GM23338 (cell line): ENCODE data around the gene PUM2. TPM values are rescaled to one million over a fixed set of nuclear protein-coding genes. Genes with fewer than 3 reads are reported as not detected.
A peak's percentile ranks its signal among the peaks of the same experiment; 100 is the strongest.

Experiments used
- ATAC-seq: fragments of 200-7000 bp; cut with Tn5 transposase; 3 replicates; pipeline ENCODE4 v1.9.1; 2020
- DNase-seq: peaks from one replicate; pipeline ENCODE4 v3.0.0-alpha.2; 2015; ENCODE audit warnings: low spot score
- H2AFZ ChIP-seq: fragments of 200-600 bp; sonication (generic); 2 replicates; pipeline ENCODE4 v1.8.0; 2016; ENCODE audit warnings: antibody characterized with exemption, mild to moderate bottlenecking, moderate library complexity
- H3F3A ChIP-seq: fragments of 200-600 bp; sonication (generic); replicated peaks from 2 replicates; pipeline ENCODE4 v1.8.0; 2017; ENCODE audit warnings: antibody characterized with exemption, mixed run types, low read depth
- H3K27ac ChIP-seq: fragments of 200-600 bp; sonication (generic); 2 replicates; pipeline ENCODE4 v1.6.1; 2016; ENCODE audit warnings: low read depth
- H3K27me3 ChIP-seq: fragments of 200-600 bp; sonication (generic); 2 replicates; pipeline ENCODE4 v1.8.0; 2016; ENCODE audit warnings: mild to moderate bottlenecking, mixed run types, moderate library complexity; ENCODE audit not compliant: insufficient read depth
- H3K36me3 ChIP-seq: fragments of 200-600 bp; sonication (generic); 2 replicates; pipeline ENCODE4 v1.8.0; 2016; ENCODE audit warnings: mild to moderate bottlenecking; ENCODE audit not compliant: insufficient read depth
- H3K4me1 ChIP-seq: fragments of 200-600 bp; sonication (generic); 2 replicates; pipeline ENCODE4 v1.8.0; 2016; ENCODE audit warnings: mild to moderate bottlenecking, moderate library complexity; ENCODE audit not compliant: insufficient read depth
- H3K4me2 ChIP-seq: fragments of 200-600 bp; sonication (generic); 2 replicates; pipeline ENCODE4 v1.7.1; 2017; ENCODE audit warnings: mixed run types
- H3K4me3 ChIP-seq: fragments of 200-600 bp; sonication (generic); 2 replicates; pipeline ENCODE4 v1.6.1; 2016; ENCODE audit warnings: mixed run types
- H3K79me2 ChIP-seq: fragments of 200-600 bp; sonication (generic); replicated peaks from 2 replicates; pipeline ENCODE4 v1.8.0; 2017; ENCODE audit warnings: mild to moderate bottlenecking; ENCODE audit not compliant: insufficient read depth
- H3K9me2 ChIP-seq: fragments of 200-600 bp; sonication (generic); 2 replicates; pipeline ENCODE4 v1.8.0; 2017; ENCODE audit not compliant: insufficient read depth
- H4K20me1 ChIP-seq: fragments of 200-600 bp; sonication (generic); replicated peaks from 2 replicates; pipeline ENCODE4 v1.8.0; 2017; ENCODE audit warnings: mild to moderate bottlenecking; ENCODE audit not compliant: insufficient read depth
- H3K27ac Mint-ChIP-seq: 2 replicates; pipeline ENCODE4 v1.8.0; 2020; ENCODE audit warnings: inconsistent platforms, mild to moderate bottlenecking, moderate library complexity, mixed read lengths
- H3K27me3 Mint-ChIP-seq: 3 replicates; pipeline ENCODE4 v1.8.0; 2022; ENCODE audit warnings: low read depth, mild to moderate bottlenecking, moderate library complexity, mixed read lengths, inconsistent platforms; ENCODE audit not compliant: insufficient read depth, poor library complexity
- H3K36me3 Mint-ChIP-seq: 3 replicates; pipeline ENCODE4 v1.8.0; 2021; ENCODE audit warnings: low read depth, mild to moderate bottlenecking, inconsistent platforms, moderate library complexity, mixed read lengths
- H3K4me1 Mint-ChIP-seq: 3 replicates; pipeline ENCODE4 v1.8.0; 2020; ENCODE audit warnings: mild to moderate bottlenecking, inconsistent platforms, mixed read lengths
- H3K4me3 Mint-ChIP-seq: 3 replicates; pipeline ENCODE4 v1.8.0; 2021; ENCODE audit warnings: moderate library complexity, mild to moderate bottlenecking, inconsistent platforms, mixed read lengths
- H3K9me3 Mint-ChIP-seq: 3 replicates; pipeline ENCODE4 v1.8.0; 2020; ENCODE audit warnings: moderate library complexity, mild to moderate bottlenecking, inconsistent platforms, mixed read lengths
- CREB1 ChIP-seq: fragments of 250-450 bp; sonication (Bioruptor Pico); IDR thresholded peaks from 2 replicates; pipeline ENCODE4 v1.5.0; 2020; ENCODE audit warnings: low read depth, mild to moderate bottlenecking, moderate library complexity
- EZH2 ChIP-seq: fragments of 200-600 bp; sonication (generic); IDR thresholded peaks from one replicate; pipeline ENCODE4 v1.8.0; 2017; ENCODE audit warnings: antibody characterized with exemption, mild to moderate bottlenecking, low read depth; ENCODE audit not compliant: unreplicated experiment
- EZH2phosphoT487 ChIP-seq: fragments of 200-600 bp; sonication (generic); IDR thresholded peaks from one replicate; pipeline ENCODE4 v1.8.1; 2018; ENCODE audit warnings: antibody characterized with exemption; ENCODE audit not compliant: unreplicated experiment
- JUNB ChIP-seq: IDR thresholded peaks from one replicate; pipeline ENCODE4 v1.6.1; 2016; ENCODE audit warnings: antibody characterized with exemption; ENCODE audit not compliant: unreplicated experiment
- NANOG ChIP-seq: IDR thresholded peaks from 2 replicates; pipeline ENCODE4 v1.6.1; 2016; ENCODE audit warnings: antibody characterized with exemption, borderline replicate concordance
- POLR2AphosphoS5 ChIP-seq: IDR thresholded peaks from 2 replicates; pipeline ENCODE4 v1.6.1; 2016; ENCODE audit warnings: antibody characterized with exemption, low read depth
- STAT1 ChIP-seq: IDR thresholded peaks from one replicate; pipeline ENCODE4 v1.6.1; 2016; ENCODE audit warnings: antibody characterized with exemption; ENCODE audit not compliant: unreplicated experiment
- ZNF114 ChIP-seq: fragments of 250-450 bp; sonication (Bioruptor Pico); IDR thresholded peaks from 2 replicates; pipeline ENCODE4 v1.5.0; 2020; ENCODE audit warnings: mild to moderate bottlenecking, moderate library complexity
- ZNF331 ChIP-seq: fragments of 250-450 bp; sonication (Bioruptor Pico); IDR thresholded peaks from 2 replicates; pipeline ENCODE4 v1.5.0; 2020; ENCODE audit warnings: low read depth, mild to moderate bottlenecking, moderate library complexity
- polyA plus RNA-seq: library from polyadenylated mRNA; unstranded; fragments of >200 nt; fragmentation: Nextera tagmentation; extraction: Ambion mirVana; gene quantifications from 2 replicates; pipeline ENCODE4 v1.2.1, GENCODE V29; 2016
- total RNA-seq: library from RNA; depleted of rRNA; stranded (reverse); fragments of >200 nt; shearing (Covaris generic); gene quantifications from 2 replicates; pipeline ENCODE4 v1.2.3, GENCODE V29; 2014
- TF ChIP-seq, protein P1 (sequence below): IDR thresholded peaks from 2 replicates; pipeline ENCODE4 v1.6.1; 2016; ENCODE audit warnings: antibody characterized with exemption
- TF ChIP-seq, protein P2 (sequence below): fragments of 250-450 bp; sonication (Bioruptor Pico); IDR thresholded peaks from 2 replicates; pipeline ENCODE4 v1.5.0; 2020; ENCODE audit warnings: mild to moderate bottlenecking, moderate library complexity

Gene PUM2
- total and polyA plus RNA-seq, 2 experiments from 2014 or later, result 29.9 to 94.1 TPM

DNA sequence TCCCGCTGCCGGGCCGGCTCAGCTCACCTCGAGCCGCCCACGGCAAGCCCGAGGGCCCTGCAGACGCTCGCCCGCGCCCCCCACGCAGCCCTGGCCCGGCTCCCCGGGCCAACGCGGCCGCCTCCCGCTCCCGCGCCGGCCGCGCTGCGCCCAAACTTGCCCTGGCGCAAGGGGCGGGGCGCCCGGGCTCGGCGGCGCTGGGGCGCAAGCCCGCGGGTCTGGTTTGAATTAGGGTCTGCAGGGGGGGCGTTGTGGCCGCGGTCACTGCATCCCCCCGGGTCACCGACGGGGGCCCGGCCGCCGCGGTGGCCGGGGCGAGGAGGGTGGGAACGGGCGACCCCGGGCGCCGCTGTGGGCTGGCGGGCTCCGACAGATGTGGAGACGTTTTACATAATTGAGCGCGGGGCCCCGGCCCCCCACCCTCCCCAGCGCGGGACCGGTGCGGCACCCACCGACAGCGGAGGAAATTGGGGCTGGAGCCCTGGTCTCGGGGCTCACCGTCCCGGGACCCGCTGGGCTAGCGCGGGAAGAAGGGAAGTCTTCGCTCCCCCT is 126.4 kb downstream of the PUM2 start:
- ATAC-seq (peak; percentile 4), DNase-seq (no peak)
- peaks cover 24% of the 10 kb centered on the region for H3K27me3 Mint-ChIP-seq
- H3K9me2 ChIP-seq, result no peaks in the 10 kb centered on the region
- peaks cover 30% of the 10 kb centered on the region for H3K4me1 Mint-ChIP-seq
- peaks cover 5% of the 10 kb centered on the region; the same call in 1 of the 2 replicates for H3K27me3 ChIP-seq
- H3K79me2 ChIP-seq, result peaks cover 39% of the 10 kb centered on the region
- no peak for TF ChIP-seq EZH2
- 0 out of 2 replicates have a peak, but pooled peaks have one; percentile 5 for TF ChIP-seq POLR2AphosphoS5
- peak overlapping the region; percentile 56; the same call in 1 of the 2 replicates for H2AFZ ChIP-seq
- peak overlapping the region; percentile 94 for H3K4me2 ChIP-seq
- H3K9me3 Mint-ChIP-seq, result peaks cover 3% of the 10 kb centered on the region; the same call in 1 of the 3 replicates
- peak overlapping the region; percentile 85 for H3K4me3 ChIP-seq
- H3F3A ChIP-seq, result peaks cover 12% of the 10 kb centered on the region
- H3K27ac ChIP-seq, result no peak overlapping the region
- peak overlapping the region; percentile 66; the same call in 2 of the 3 replicates for H3K4me3 Mint-ChIP-seq
- H4K20me1 ChIP-seq, result peaks cover 3% of the 10 kb centered on the region
- no peaks in the 10 kb centered on the region for H3K36me3 ChIP-seq
- H3K36me3 Mint-ChIP-seq, result peaks cover 13% of the 10 kb centered on the region; the same call in 2 of the 3 replicates
- peaks cover 21% of the 10 kb centered on the region for H3K4me1 ChIP-seq
- H3K27ac Mint-ChIP-seq, result no peak overlapping the region

DNA sequence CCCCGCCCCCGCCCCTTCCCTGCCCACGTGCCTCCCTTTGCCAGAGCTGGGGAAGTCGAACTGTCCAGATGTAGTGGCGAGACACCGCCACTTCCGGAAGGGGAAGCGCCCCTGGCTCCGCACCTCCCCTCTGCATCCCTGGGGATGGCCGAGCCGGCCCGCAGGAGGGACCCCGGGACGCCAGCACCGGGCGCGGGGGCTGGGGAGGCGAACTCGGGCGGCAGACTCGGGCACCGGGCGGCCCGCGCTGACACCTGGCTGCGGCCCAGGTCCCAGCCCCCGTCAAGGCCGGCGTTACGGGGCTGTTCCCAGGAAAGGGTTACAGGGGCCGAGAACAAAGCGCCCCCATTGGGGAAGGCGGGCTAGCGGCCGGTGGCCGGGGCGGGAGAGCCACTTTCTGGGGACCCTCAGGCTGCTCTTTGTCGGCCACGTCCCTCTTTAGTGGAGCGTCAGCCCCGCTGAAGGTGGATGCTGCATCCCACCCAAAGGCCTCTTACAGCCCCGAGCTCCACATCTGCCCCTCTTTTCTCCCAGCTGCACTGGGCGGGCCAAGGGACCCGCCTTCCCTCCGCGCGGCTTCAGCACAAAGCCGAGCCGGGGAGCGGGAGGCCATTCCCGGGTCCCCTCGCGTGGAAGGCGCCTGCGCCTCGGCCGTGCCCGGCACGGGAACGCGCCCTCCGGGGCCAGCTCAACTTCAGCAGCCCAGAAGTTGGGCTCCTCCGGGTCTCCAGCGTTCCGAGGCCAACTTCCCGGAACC is 127.1 kb downstream of the PUM2 start:
- ATAC-seq, result peak; percentile 25
- Histone ChIP-seq H3K4me1 (peaks cover 21% of the 10 kb centered on the region), H3K27ac (no peak overlapping the region), H2AFZ (peak overlapping the region; percentile 32), H4K20me1 (peaks cover 3% of the 10 kb centered on the region), H3K4me2 (peak overlapping the region; percentile 94), H3K9me2 (no peaks in the 10 kb centered on the region), H3F3A (peaks cover 12% of the 10 kb centered on the region), H3K4me3 (peak overlapping the region; percentile 85), H3K36me3 (no peaks in the 10 kb centered on the region), H3K27me3 (peaks cover 5% of the 10 kb centered on the region; the same call in 1 of the 2 replicates), H3K79me2 (peaks cover 45% of the 10 kb centered on the region)
- Mint-ChIP-seq H3K27me3 (peaks cover 24% of the 10 kb centered on the region), H3K27ac (no peak overlapping the region), H3K36me3 (peaks cover 15% of the 10 kb centered on the region; the same call in 2 of the 3 replicates), H3K4me1 (peaks cover 31% of the 10 kb centered on the region), H3K4me3 (peak overlapping the region; percentile 76), H3K9me3 (peaks cover 3% of the 10 kb centered on the region; the same call in 1 of the 3 replicates)
- DNase-seq, result peak; percentile 70
- TF ChIP-seq STAT1 (no peak), EZH2phosphoT487 (no peak), ZNF331 (CRISPR knock-in tag) (no peak), EZH2 (peak; percentile 34), CREB1 (CRISPR knock-in tag) (no peak), ZNF114 (no peak), NANOG (no peak), JUNB (no peak)
- TF ChIP-seq, protein P1, sequence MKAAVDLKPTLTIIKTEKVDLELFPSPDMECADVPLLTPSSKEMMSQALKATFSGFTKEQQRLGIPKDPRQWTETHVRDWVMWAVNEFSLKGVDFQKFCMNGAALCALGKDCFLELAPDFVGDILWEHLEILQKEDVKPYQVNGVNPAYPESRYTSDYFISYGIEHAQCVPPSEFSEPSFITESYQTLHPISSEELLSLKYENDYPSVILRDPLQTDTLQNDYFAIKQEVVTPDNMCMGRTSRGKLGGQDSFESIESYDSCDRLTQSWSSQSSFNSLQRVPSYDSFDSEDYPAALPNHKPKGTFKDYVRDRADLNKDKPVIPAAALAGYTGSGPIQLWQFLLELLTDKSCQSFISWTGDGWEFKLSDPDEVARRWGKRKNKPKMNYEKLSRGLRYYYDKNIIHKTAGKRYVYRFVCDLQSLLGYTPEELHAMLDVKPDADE, result no peak; the same call in 1 of the 2 replicates
- TF ChIP-seq, protein P2, sequence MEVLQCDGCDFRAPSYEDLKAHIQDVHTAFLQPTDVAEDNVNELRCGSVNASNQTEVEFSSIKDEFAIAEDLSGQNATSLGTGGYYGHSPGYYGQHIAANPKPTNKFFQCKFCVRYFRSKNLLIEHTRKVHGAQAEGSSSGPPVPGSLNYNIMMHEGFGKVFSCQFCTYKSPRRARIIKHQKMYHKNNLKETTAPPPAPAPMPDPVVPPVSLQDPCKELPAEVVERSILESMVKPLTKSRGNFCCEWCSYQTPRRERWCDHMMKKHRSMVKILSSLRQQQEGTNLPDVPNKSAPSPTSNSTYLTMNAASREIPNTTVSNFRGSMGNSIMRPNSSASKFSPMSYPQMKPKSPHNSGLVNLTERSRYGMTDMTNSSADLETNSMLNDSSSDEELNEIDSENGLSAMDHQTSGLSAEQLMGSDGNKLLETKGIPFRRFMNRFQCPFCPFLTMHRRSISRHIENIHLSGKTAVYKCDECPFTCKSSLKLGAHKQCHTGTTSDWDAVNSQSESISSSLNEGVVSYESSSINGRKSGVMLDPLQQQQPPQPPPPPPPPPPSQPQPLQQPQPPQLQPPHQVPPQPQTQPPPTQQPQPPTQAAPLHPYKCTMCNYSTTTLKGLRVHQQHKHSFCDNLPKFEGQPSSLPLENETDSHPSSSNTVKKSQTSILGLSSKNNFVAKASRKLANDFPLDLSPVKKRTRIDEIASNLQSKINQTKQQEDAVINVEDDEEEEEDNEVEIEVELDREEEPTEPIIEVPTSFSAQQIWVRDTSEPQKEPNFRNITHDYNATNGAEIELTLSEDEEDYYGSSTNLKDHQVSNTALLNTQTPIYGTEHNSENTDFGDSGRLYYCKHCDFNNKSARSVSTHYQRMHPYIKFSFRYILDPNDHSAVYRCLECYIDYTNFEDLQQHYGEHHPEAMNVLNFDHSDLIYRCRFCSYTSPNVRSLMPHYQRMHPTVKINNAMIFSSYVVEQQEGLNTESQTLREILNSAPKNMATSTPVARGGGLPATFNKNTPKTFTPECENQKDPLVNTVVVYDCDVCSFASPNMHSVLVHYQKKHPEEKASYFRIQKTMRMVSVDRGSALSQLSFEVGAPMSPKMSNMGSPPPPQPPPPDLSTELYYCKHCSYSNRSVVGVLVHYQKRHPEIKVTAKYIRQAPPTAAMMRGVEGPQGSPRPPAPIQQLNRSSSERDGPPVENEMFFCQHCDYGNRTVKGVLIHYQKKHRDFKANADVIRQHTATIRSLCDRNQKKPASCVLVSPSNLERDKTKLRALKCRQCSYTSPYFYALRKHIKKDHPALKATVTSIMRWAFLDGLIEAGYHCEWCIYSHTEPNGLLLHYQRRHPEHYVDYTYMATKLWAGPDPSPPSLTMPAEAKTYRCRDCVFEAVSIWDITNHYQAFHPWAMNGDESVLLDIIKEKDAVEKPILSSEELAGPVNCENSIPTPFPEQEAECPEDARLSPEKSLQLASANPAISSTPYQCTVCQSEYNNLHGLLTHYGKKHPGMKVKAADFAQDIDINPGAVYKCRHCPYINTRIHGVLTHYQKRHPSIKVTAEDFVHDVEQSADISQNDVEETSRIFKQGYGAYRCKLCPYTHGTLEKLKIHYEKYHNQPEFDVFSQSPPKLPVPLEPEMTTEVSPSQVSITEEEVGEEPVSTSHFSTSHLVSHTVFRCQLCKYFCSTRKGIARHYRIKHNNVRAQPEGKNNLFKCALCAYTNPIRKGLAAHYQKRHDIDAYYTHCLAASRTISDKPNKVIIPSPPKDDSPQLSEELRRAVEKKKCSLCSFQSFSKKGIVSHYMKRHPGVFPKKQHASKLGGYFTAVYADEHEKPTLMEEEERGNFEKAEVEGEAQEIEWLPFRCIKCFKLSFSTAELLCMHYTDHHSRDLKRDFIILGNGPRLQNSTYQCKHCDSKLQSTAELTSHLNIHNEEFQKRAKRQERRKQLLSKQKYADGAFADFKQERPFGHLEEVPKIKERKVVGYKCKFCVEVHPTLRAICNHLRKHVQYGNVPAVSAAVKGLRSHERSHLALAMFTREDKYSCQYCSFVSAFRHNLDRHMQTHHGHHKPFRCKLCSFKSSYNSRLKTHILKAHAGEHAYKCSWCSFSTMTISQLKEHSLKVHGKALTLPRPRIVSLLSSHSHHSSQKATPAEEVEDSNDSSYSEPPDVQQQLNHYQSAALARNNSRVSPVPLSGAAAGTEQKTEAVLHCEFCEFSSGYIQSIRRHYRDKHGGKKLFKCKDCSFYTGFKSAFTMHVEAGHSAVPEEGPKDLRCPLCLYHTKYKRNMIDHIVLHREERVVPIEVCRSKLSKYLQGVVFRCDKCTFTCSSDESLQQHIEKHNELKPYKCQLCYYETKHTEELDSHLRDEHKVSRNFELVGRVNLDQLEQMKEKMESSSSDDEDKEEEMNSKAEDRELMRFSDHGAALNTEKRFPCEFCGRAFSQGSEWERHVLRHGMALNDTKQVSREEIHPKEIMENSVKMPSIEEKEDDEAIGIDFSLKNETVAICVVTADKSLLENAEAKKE (CRISPR knock-in tag), result no peak
